ENCODE measurements around the gene ZFAND2B.

The ZFAND2B gene

GRCh38 chr2:219210886-219211362, 4.3 kb downstream of the ZFAND2B start:
- TF ChIP-seq, protein P1, sequence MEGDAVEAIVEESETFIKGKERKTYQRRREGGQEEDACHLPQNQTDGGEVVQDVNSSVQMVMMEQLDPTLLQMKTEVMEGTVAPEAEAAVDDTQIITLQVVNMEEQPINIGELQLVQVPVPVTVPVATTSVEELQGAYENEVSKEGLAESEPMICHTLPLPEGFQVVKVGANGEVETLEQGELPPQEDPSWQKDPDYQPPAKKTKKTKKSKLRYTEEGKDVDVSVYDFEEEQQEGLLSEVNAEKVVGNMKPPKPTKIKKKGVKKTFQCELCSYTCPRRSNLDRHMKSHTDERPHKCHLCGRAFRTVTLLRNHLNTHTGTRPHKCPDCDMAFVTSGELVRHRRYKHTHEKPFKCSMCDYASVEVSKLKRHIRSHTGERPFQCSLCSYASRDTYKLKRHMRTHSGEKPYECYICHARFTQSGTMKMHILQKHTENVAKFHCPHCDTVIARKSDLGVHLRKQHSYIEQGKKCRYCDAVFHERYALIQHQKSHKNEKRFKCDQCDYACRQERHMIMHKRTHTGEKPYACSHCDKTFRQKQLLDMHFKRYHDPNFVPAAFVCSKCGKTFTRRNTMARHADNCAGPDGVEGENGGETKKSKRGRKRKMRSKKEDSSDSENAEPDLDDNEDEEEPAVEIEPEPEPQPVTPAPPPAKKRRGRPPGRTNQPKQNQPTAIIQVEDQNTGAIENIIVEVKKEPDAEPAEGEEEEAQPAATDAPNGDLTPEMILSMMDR (IDR thresholded peaks at IDR 0.05; ENCODE audit: low read depth, low read length), result no peak
- DNase-seq (ENCODE audit: low read depth in 2 of 2), result no peak
- H3K4me3 ChIP-seq (replicated peaks in 1 of 2; ENCODE audit: low read depth in 2 of 2, low read length in 2 of 2), result no peak overlapping the region

- no peak overlapping the region for H3K4me3 ChIP-seq (replicated peaks in 1 of 2; ENCODE audit: low read depth in 2 of 2, low read length in 2 of 2)
- TF ChIP-seq, protein P1 (IDR thresholded peaks at IDR 0.05; ENCODE audit: low read depth, low read length), result no peak
- no peak for DNase-seq (ENCODE audit: low read depth in 2 of 2)
These were observed 6.4 kb downstream of the ZFAND2B start for GRCh38 chr2:219213026-219213415.

DNA sequence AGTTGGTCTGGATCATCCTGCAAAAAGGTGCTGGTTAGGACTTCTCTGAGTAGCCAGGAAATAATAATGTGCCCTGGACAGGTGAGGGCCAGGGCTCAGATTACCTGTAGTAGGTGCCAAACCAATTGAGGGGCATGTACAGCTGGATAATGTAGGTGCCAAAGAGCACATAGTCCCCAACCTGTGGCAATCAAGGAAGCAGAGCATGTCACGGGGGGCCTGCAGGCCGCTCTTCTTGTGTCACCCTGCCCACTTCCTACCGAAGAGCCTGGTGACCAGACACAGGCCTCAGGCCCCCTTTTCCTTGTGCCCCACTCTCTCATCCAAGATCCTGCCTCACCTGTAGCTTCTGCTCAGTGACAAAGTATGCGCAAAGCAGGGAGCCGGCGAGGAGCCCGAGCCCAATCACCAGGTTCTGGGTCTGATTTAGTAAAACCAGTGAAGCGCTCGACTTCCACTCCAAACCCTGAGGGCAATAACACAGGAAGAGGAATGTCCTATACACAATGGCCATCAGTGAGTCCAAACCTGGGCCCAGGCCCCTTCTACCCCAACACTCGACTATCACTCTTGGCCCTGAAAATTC, 7.0 kb downstream of the ZFAND2B start:
- no peak overlapping the region for H3K4me3 ChIP-seq (replicated peaks in 1 of 2; ENCODE audit: low read depth in 2 of 2, low read length in 2 of 2)
- DNase-seq (ENCODE audit: low read depth in 2 of 2), result no peak
- TF ChIP-seq, protein P1 (IDR thresholded peaks at IDR 0.05; ENCODE audit: low read depth, low read length), result no peak

GRCh38 chr2:219214141-219214540, 7.6 kb downstream of the ZFAND2B start:
- H3K4me3 ChIP-seq (replicated peaks in 1 of 2; ENCODE audit: low read depth in 2 of 2, low read length in 2 of 2), result no peak overlapping the region
- no peak for DNase-seq (ENCODE audit: low read depth in 2 of 2)
- TF ChIP-seq, protein P1 (IDR thresholded peaks at IDR 0.05; ENCODE audit: low read depth, low read length), result no peak

DNA sequence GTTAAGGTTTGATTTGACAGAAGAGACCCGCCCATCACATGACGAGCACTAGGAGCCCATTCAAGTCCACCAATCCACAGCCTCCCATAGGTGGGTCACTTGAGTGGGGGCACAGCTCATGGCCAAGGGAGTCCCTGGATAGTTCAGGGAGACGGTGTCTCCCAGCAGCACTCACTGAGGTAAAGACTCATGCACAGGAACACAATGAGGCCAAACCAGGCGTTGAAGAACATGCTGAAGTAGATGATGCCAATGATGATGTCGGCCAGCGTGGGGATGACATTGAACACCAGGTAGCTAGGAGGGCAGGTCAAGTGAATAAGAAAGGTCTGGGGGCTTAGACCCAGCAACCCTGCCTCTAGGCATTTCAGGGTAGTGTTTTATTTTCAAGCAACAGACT, 8.2 kb downstream of the ZFAND2B start:
- no peak for DNase-seq (ENCODE audit: low read depth in 2 of 2)
- TF ChIP-seq, protein P1 (IDR thresholded peaks at IDR 0.05; ENCODE audit: low read depth, low read length), result no peak
- H3K4me3 ChIP-seq (replicated peaks in 1 of 2; ENCODE audit: low read depth in 2 of 2, low read length in 2 of 2), result no peak overlapping the region

DNA sequence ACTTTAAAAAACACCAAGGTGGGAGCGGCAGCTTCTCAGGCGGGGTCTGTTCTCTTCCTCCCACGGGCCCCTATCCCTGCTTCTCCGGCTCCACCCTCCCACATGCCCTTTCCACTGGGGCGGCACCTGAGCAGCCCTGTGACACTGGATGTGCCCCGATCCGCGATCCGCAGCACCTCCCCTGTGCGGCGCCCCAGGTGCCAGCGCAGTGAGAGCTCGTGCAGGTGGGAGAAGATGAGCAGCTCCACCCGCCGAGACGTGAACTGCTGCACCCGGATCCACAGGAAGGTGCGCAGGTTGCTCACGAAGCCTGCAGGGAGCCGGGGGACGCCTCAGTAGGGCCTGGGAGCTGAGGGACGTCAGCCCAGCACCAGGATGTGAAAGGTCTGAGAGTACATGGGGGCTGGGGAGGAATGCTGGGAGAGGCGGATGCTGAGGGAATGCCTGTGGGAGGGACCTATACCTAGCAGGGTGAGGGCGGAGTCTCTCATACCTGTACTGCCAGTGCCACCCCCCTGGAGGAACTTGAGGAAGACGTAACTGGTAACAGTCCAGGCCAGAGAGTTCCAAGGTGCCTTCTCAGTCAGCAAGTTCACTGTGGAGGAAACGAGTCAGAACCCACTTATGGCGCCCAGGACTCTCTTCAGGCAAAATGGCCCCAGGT, 9.4 kb downstream of the ZFAND2B start:
- DNase-seq (ENCODE audit: low read depth in 2 of 2), result no peak
- TF ChIP-seq, protein P1 (IDR thresholded peaks at IDR 0.05; ENCODE audit: low read depth, low read length), result no peak
- no peak overlapping the region for H3K4me3 ChIP-seq (replicated peaks in 1 of 2; ENCODE audit: low read depth in 2 of 2, low read length in 2 of 2)
